Measurements from ENCODE around the gene OSBPL1A.

OSBPL1A gene

DNA sequence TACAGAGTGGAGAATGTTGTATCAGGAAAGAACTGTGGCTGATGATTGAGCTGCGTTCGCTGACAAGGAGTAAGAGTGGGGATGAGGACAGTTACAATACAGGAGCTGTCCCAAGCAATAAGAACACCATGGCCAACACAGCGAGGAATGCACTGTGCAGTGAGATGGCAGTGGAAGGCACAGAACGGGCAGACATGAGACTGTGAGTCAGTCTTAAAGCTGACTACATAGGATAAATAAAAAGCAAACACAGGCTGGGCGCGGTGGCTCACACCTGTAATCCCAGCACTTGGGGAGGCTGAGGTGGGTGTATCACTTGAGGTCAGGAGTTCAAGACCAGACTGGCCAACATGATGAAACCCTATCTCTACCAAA is 169.0 kb downstream of the OSBPL1A start:
- no peaks in the 10 kb centered on the region for H3K27me3 ChIP-seq (ENCODE audit: insufficient read depth, insufficient read length)
- no peak for DNase-seq (ENCODE audit: low read depth, low spot score)
- TF ChIP-seq SUZ12 (IDR thresholded peaks at IDR 0.05; ENCODE audit: extremely low read depth, insufficient read depth, insufficient read length) (no peak), YY1 (IDR thresholded peaks at IDR 0.05; ENCODE audit: insufficient read depth, insufficient read length) (no peak), ZNF274 (IDR thresholded peaks at IDR 0.05; ENCODE audit: low read depth, low read length) (no peak)
- H3K9ac ChIP-seq (ENCODE audit: insufficient read length, low read depth) = no peak overlapping the region
- H3K36me3 ChIP-seq (ENCODE audit: insufficient read depth, insufficient read length, low read length) = no peaks in the 10 kb centered on the region
- H3K4me1 ChIP-seq (ENCODE audit: insufficient read depth, insufficient read length) = no peaks in the 10 kb centered on the region
- no peak overlapping the region for H3K4me3 ChIP-seq (ENCODE audit: insufficient read length, low read depth)
- no peaks in the 10 kb centered on the region for H3K9me3 ChIP-seq (ENCODE audit: insufficient read depth, low read length)

DNA sequence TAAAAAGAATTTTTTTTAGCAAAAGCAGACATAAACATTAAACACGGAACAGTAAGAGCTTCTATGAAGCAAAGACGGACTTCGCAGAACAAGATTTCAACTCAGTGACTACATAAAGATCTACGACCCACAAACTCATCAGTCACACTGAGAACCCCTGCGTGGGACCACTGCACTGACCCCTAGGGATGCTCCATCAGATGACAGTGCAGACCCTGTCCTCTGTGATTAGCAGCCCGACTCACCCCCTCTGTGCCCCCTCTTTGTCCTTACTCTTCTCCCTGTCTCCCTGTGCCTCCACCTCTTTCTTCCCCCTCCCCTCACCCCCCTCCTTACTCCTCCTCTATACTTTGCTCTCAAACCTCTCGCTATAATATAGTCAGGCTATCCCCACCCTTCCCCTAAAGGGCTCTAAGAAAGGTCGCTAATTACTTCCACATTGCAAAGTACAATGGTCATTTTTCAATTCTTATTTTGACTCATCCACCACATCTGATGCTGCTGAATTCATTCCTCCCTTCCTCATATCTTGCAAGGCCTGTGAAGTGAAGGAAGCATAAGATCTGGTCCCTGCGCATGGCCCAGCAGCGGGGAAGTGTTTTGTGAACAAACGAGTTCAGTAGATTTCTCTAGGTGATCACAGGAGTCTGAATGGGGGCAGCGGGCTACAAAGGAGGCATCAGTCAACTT is 169.5 kb downstream of the OSBPL1A start:
- Histone ChIP-seq H3K4me1 (ENCODE audit: insufficient read depth, insufficient read length) (no peaks in the 10 kb centered on the region), H3K9me3 (ENCODE audit: insufficient read depth, low read length) (no peaks in the 10 kb centered on the region), H3K4me3 (ENCODE audit: insufficient read length, low read depth) (no peak overlapping the region), H3K27me3 (ENCODE audit: insufficient read depth, insufficient read length) (no peaks in the 10 kb centered on the region), H3K9ac (ENCODE audit: insufficient read length, low read depth) (no peak overlapping the region), H3K36me3 (ENCODE audit: insufficient read depth, insufficient read length, low read length) (no peaks in the 10 kb centered on the region)
- no peak for DNase-seq (ENCODE audit: low read depth, low spot score)
- no peak for TF ChIP-seq SUZ12 (IDR thresholded peaks at IDR 0.05; ENCODE audit: extremely low read depth, insufficient read depth, insufficient read length)
- no peak for TF ChIP-seq ZNF274 (IDR thresholded peaks at IDR 0.05; ENCODE audit: low read depth, low read length)
- TF ChIP-seq YY1 (IDR thresholded peaks at IDR 0.05; ENCODE audit: insufficient read depth, insufficient read length) = no peak

DNA sequence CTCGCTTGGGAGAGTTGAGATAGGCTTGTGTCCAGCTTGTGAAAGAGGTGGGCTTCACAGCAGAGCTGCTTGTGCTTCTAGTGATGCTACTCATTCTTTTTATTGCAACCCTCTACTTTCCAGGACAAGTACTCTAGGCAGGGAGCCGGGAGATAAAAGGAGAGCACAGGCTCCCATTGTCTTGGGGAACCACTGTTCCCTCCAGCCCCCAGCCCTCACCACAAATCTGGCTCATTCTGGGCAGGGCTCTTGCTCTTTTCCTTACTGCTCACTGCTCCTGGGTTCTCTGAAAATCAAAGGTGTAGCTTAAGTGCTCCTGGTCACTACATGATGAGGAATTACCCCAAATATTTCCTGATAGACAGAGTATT is 177.3 kb downstream of the OSBPL1A start:
- Histone ChIP-seq H3K9ac (ENCODE audit: insufficient read length, low read depth) (no peak overlapping the region), H3K36me3 (ENCODE audit: insufficient read depth, insufficient read length, low read length) (no peaks in the 10 kb centered on the region), H3K4me3 (ENCODE audit: insufficient read length, low read depth) (no peak overlapping the region), H3K4me1 (ENCODE audit: insufficient read depth, insufficient read length) (no peaks in the 10 kb centered on the region), H3K9me3 (ENCODE audit: insufficient read depth, low read length) (no peaks in the 10 kb centered on the region), H3K27me3 (ENCODE audit: insufficient read depth, insufficient read length) (no peaks in the 10 kb centered on the region)
- no peak for DNase-seq (ENCODE audit: low read depth, low spot score)
- TF ChIP-seq SUZ12 (IDR thresholded peaks at IDR 0.05; ENCODE audit: extremely low read depth, insufficient read depth, insufficient read length) = no peak
- no peak for TF ChIP-seq YY1 (IDR thresholded peaks at IDR 0.05; ENCODE audit: insufficient read depth, insufficient read length)
- no peak for TF ChIP-seq ZNF274 (IDR thresholded peaks at IDR 0.05; ENCODE audit: low read depth, low read length)

DNA sequence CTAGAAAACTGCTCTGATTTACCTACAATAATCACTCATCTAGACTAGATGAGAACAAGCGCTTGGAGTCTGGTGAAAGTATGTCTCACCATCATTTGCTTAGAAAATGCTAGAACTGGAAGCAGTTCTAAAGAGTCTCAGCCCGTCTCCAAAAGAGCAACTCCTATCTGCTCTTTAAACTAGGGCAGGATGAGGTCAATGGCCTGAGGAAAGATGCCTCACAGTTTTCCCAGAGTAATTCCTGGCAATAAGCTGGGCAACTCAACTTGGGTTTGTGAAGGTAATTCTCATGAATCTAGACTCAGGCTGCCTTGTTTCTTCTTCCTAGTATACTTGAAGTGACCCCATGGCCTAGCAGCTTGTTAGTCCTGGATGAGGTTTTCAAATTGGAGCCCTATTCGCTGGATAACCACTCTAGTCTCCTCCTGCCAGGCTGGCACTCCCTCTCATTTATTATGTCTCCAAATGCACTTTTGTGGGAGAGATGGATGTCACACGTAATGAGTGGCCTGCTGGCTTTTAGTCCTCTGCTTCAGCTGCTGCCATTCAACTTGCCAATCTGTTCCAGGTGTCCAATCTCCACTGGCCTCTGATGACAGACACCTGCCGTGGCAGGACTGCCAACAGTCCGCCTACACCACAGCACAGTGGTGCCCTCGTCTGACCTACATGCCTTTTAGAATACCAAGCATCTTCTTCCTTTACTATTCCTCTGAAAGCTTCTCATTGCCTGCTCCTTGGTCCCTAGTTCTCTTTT is 177.9 kb downstream of the OSBPL1A start:
- no peak for TF ChIP-seq YY1 (IDR thresholded peaks at IDR 0.05; ENCODE audit: insufficient read depth, insufficient read length)
- no peak for TF ChIP-seq SUZ12 (IDR thresholded peaks at IDR 0.05; ENCODE audit: extremely low read depth, insufficient read depth, insufficient read length)
- no peak for TF ChIP-seq ZNF274 (IDR thresholded peaks at IDR 0.05; ENCODE audit: low read depth, low read length)
- no peaks in the 10 kb centered on the region for H3K4me1 ChIP-seq (ENCODE audit: insufficient read depth, insufficient read length)
- no peak overlapping the region for H3K4me3 ChIP-seq (ENCODE audit: insufficient read length, low read depth)
- DNase-seq (ENCODE audit: low read depth, low spot score) = no peak
- H3K9me3 ChIP-seq (ENCODE audit: insufficient read depth, low read length) = no peaks in the 10 kb centered on the region
- no peaks in the 10 kb centered on the region for H3K27me3 ChIP-seq (ENCODE audit: insufficient read depth, insufficient read length)
- H3K36me3 ChIP-seq (ENCODE audit: insufficient read depth, insufficient read length, low read length) = no peaks in the 10 kb centered on the region
- H3K9ac ChIP-seq (ENCODE audit: insufficient read length, low read depth) = no peak overlapping the region

DNA sequence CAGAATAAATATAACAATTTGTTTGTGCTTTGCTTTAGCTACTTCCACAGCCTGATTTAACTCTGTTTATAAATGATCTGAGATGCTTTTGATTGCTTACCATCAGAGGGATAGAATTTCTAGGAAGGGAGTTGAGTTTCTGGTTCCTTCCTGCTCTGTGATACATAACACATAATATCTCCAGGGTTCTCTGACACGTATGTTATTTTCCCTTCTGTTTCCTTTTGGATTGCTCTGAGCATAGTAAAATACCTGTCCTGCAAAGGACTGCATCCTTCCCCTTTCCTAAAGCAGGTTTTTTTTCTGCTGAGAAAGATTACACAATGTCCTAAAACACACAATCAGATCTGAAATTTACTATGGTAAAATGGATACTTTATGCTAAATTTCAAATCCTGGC is 182.7 kb downstream of the OSBPL1A start:
- H3K4me1 ChIP-seq (ENCODE audit: insufficient read depth, insufficient read length) = no peaks in the 10 kb centered on the region
- no peak overlapping the region for H3K4me3 ChIP-seq (ENCODE audit: insufficient read length, low read depth)
- DNase-seq (ENCODE audit: low read depth, low spot score) = no peak
- TF ChIP-seq ZNF274 (IDR thresholded peaks at IDR 0.05; ENCODE audit: low read depth, low read length) (no peak), YY1 (IDR thresholded peaks at IDR 0.05; ENCODE audit: insufficient read depth, insufficient read length) (no peak), SUZ12 (IDR thresholded peaks at IDR 0.05; ENCODE audit: extremely low read depth, insufficient read depth, insufficient read length) (no peak)
- no peaks in the 10 kb centered on the region for H3K9me3 ChIP-seq (ENCODE audit: insufficient read depth, low read length)
- H3K9ac ChIP-seq (ENCODE audit: insufficient read length, low read depth) = no peak overlapping the region
- no peaks in the 10 kb centered on the region for H3K27me3 ChIP-seq (ENCODE audit: insufficient read depth, insufficient read length)
- no peaks in the 10 kb centered on the region for H3K36me3 ChIP-seq (ENCODE audit: insufficient read depth, insufficient read length, low read length)

DNA sequence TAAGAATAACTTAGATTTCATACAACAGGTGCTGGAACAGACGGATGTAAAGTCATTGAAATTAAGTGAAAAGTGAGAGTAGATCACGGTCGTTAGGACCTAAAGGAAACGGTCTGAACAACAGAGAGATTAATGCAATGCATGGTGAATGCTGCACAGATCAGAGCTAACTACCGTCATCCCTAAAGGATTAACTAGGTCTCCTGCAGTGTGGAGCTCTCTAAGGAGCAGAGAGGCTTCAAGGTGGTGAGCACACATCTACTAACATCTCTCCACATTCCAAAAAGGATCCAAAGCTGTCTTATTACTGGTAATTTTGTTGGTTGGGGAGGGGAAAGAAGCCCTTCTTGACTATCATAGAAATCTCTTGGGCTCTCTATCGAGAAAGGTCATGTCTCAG is 183.5 kb downstream of the OSBPL1A start:
- Histone ChIP-seq H3K27me3 (ENCODE audit: insufficient read depth, insufficient read length) (no peaks in the 10 kb centered on the region), H3K9me3 (ENCODE audit: insufficient read depth, low read length) (no peaks in the 10 kb centered on the region), H3K9ac (ENCODE audit: insufficient read length, low read depth) (no peak overlapping the region), H3K4me3 (ENCODE audit: insufficient read length, low read depth) (no peak overlapping the region), H3K4me1 (ENCODE audit: insufficient read depth, insufficient read length) (no peaks in the 10 kb centered on the region), H3K36me3 (ENCODE audit: insufficient read depth, insufficient read length, low read length) (no peaks in the 10 kb centered on the region)
- no peak for TF ChIP-seq YY1 (IDR thresholded peaks at IDR 0.05; ENCODE audit: insufficient read depth, insufficient read length)
- TF ChIP-seq ZNF274 (IDR thresholded peaks at IDR 0.05; ENCODE audit: low read depth, low read length) = no peak
- TF ChIP-seq SUZ12 (IDR thresholded peaks at IDR 0.05; ENCODE audit: extremely low read depth, insufficient read depth, insufficient read length) = no peak
- DNase-seq (ENCODE audit: low read depth, low spot score) = no peak

DNA sequence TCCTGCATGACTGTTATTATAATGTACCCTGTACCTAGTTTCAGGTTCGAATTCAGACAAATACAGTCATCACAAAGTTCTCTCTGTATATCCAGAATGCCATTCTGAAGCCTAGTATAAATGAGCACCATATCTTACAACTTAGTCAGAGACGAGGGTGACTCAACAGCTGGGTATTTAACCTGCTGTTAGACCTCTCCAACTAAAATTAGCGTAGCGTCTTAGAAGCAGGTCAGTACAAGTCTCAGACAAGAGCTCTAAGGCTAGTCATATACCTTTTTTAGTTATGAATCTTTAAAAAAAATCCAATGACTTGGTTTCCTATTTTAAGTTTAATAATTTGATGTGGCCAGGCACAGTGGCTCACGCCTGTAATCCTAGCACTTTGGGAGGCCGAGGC is 184.7 kb downstream of the OSBPL1A start:
- no peak for DNase-seq (ENCODE audit: low read depth, low spot score)
- Histone ChIP-seq H3K4me1 (ENCODE audit: insufficient read depth, insufficient read length) (no peaks in the 10 kb centered on the region), H3K9ac (ENCODE audit: insufficient read length, low read depth) (no peak overlapping the region), H3K4me3 (ENCODE audit: insufficient read length, low read depth) (no peak overlapping the region), H3K27me3 (ENCODE audit: insufficient read depth, insufficient read length) (no peaks in the 10 kb centered on the region), H3K9me3 (ENCODE audit: insufficient read depth, low read length) (no peaks in the 10 kb centered on the region), H3K36me3 (ENCODE audit: insufficient read depth, insufficient read length, low read length) (no peaks in the 10 kb centered on the region)
- TF ChIP-seq YY1 (IDR thresholded peaks at IDR 0.05; ENCODE audit: insufficient read depth, insufficient read length) (no peak), ZNF274 (IDR thresholded peaks at IDR 0.05; ENCODE audit: low read depth, low read length) (no peak), SUZ12 (IDR thresholded peaks at IDR 0.05; ENCODE audit: extremely low read depth, insufficient read depth, insufficient read length) (no peak)
